Measurements from ENCODE around the gene SIGLEC14.
"Not testable (repeated sequence)": the region's sequence is repeated elsewhere in the genome, so short reads cannot be mapped to it uniquely, and the experiment has no call there.

Gene SIGLEC14

DNA sequence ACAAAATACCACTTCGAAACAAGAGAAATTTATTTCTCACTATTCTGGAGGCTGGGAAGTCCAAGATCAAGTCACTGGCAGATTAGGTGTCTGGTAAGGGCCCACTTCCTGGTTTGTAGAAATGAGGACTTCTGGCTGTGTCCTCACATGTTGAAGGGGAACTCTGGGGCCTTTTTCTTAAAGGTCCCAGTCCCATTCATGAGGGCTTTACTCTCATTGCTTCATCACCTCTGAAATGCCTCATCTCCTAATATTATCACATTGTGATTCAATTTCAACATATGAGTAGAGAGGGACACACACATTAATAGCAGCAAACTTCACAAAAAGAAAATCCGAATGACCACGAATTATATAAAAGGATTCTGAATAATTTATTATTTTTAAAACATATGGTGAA lies 21.6 kb upstream of the SIGLEC14 start:
- DNase-seq = no peak

- no peak for DNase-seq
Observed at GRCh38 chr19:51664997-51665396, 18.4 kb upstream of the SIGLEC14 start.

- DNase-seq = no peak
Observed at GRCh38 chr19:51664131-51664530, 17.5 kb upstream of the SIGLEC14 start.

GRCh38 chr19:51663650-51664049 lies 17.0 kb upstream of the SIGLEC14 start:
- no peak for DNase-seq

- peak; percentile 57 for DNase-seq
Observed at GRCh38 chr19:51660975-51661600, 14.5 kb upstream of the SIGLEC14 start.

- DNase-seq = no peak
Observed at GRCh38 chr19:51654783-51655182, 8.2 kb upstream of the SIGLEC14 start.

GRCh38 chr19:51653162-51653561 lies 6.5 kb upstream of the SIGLEC14 start:
- DNase-seq = no peak

- DNase-seq = no peak
Observed at GRCh38 chr19:51652266-51652665, 5.6 kb upstream of the SIGLEC14 start.

DNA sequence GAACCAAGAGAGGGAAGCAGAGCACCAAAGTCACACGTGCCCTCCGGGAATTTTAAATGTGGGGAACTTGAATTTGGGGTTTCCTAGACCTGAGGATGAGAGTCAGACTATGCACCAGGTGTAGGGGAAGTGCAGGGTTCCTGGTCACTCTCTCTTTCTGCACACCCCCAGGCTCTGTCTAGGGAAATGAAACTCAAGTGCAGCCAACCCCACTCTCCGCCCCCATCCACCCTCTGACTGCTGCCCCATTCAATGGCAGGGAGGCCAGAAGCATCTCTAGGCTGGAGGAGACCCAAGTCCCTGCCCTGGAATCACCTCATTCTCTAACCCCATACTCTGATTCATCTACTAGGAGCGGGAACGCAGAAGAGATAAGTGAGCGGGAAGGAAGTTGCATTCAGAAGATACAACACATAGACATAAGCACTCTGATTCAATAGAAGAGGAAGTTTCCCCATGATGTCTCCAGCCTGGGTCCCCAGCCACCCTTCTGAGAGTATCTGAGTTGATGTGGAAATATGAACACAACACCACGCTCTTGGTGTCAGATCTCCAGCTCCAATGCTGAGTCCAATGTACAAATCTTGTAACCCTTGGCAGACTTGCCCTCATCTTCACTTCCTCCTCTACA lies 4.7 kb upstream of the SIGLEC14 start:
- no peak for DNase-seq

DNA sequence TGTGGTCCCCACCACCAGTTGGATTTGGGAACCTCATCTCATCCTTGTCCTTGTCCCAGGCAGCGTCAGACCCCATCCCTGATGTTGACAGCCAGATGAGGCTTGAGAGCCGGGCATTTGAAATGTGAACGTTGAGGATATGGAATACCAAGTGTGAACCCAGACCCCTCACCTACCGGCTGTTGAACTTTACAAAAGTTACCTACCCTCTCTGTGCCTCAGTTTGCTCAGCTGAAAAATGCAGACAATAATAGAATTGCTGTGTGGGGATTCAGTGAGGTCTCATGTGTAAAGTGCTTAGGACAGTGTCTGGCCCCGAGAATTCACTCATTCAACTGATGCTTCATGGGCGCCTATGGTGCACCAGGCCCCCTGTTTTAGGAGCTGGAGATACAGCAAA lies 693 bp upstream of the SIGLEC14 start:
- no peak for DNase-seq

GRCh38 chr19:51644636-51645271 lies 1.9 kb downstream of the SIGLEC14 start:
- no peak for DNase-seq

- no peak for DNase-seq
Observed at GRCh38 chr19:51641648-51642047, 5.0 kb downstream of the SIGLEC14 start.

DNA sequence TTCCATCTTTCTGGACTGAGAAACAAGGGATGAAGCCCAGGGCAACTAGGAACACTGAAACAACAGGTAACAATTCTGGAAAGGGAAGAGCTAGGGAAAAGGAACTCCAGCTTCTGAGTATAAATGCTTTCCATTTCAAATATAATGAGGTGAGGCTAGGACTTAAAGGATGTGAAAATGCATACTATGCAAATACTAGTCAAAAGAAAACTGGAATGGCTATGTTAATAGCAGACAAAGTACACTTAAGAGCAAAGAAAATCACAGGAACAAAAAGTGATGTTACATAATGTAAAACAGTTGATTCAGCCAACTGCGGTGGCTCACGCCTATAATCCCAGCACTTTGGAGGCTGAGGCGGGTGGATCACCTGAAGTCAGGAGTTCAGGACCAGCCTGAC lies 6.2 kb downstream of the SIGLEC14 start:
- DNase-seq = no peak

- no peak for DNase-seq
Observed at GRCh38 chr19:51639916-51640315, 6.7 kb downstream of the SIGLEC14 start.

- no peak for DNase-seq
Observed at GRCh38 chr19:51637362-51637978, 9.2 kb downstream of the SIGLEC14 start.

GRCh38 chr19:51632126-51632525 lies 14.5 kb downstream of the SIGLEC14 start:
- DNase-seq = no peak

DNA sequence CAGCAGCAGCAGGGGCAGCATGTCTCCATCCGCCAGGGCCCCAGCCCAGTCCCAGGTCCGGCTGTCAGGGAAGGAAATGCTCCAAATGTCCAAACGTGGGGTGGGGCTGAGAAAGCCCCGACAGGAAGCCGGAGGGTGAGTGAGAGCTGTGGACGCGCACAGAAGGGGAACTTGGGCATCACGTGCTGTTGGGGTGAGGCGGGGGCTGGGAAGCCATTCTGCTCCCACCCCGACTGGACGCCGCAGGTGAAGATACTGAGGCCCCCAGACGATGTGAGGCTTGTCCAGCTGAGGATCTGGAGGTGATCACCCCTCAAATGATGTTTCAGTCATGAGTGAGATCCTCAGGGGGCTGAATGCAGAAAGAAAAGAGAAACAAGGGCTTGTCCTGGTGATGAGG lies 16.3 kb downstream of the SIGLEC14 start, which contains the start of gene SIGLEC5:
Gene SIGLEC5 (minus strand): TSS at position 87 of the 400 bp plus-strand sequence. CDS start 66 bp downstream, at position 21.
- DNase-seq = not testable (repeated sequence)

- no peak for DNase-seq
Observed at GRCh38 chr19:51628153-51628939, 18.3 kb downstream of the SIGLEC14 start.

GRCh38 chr19:51627491-51628138 lies 19.0 kb downstream of the SIGLEC14 start:
- DNase-seq = no peak

DNA sequence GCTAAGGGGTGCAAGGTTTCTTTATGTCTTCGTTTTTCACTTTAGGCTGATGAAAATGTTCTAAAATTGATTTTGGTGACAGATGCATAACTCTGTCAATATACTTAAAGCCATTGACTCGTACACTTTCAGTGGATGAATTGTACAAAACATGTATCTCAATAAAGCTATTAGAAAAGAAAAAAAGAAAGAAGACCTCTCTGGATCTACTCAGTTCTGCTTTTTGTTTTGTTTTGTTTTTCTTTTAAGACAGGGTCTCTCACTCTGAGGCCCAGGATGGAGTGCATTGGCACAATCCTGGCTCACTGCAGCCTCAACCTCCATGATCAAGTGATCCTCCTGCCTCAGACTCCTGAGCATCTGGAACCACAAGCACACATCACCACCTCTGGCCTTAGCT lies 19.9 kb downstream of the SIGLEC14 start:
- DNase-seq = no peak

DNA sequence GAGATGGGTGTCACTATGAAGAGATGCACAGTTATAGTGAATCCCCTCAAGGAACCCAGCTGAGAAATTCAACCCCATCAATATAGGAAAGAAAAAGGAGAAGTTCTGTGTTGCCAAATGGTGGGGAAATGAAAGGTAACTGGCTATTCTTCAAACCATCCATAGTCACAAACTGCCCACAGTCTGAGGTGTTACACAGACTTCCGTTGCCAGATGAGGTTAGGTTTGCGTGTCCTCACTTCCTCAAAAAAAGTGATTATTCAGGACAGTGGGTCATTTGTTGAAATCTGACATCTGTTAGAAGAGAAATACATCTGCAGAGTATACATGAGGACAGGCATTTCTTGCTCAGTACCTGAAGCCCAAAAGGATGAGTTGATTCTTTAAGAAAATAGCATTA lies 25.4 kb downstream of the SIGLEC14 start:
- DNase-seq = no peak

- no peak for DNase-seq
Observed at GRCh38 chr19:51615991-51616390, 30.6 kb downstream of the SIGLEC14 start.

GRCh38 chr19:51614789-51615188 lies 31.8 kb downstream of the SIGLEC14 start:
- DNase-seq = no peak
